ENCODE measurements around the gene WASF1. TPM values are rescaled to one million over a fixed set of nuclear protein-coding genes. Genes with fewer than 3 reads are reported as not detected.
"Not testable (repeated sequence)": the region's sequence is repeated elsewhere in the genome, so short reads cannot be mapped to it uniquely, and the experiment has no call there.

Gene WASF1
- total RNA-seq, 1 donor from 2014 or later = 1.2 TPM

GRCh38 chr6:110137924-110138887 lies 41.3 kb downstream of the WASF1 start:
- Mint-ChIP-seq H3K27me3 (no peaks in the 10 kb centered on the region), H3K4me1 (no peaks in the 10 kb centered on the region), H3K9me3 (no peaks in the 10 kb centered on the region), H3K36me3 (ENCODE audit: low read depth) (no peaks in the 10 kb centered on the region), H3K4me3 (no peak overlapping the region), H3K27ac (no peak overlapping the region)
- no peak for DNase-seq
- intact Hi-C loops (cut with micrococcal nuclease) = no loop called here

- Mint-ChIP-seq H3K4me1 (no peaks in the 10 kb centered on the region), H3K27me3 (peaks cover 6% of the 10 kb centered on the region), H3K27ac (no peak overlapping the region), H3K9me3 (peaks cover 3% of the 10 kb centered on the region), H3K36me3 (ENCODE audit: low read depth) (no peaks in the 10 kb centered on the region), H3K4me3 (no peak overlapping the region)
- DNase-seq = no peak
- intact Hi-C loops (cut with micrococcal nuclease) = no loop called here
Observed at GRCh38 chr6:110130362-110130761, 49.1 kb downstream of the WASF1 start.

- Mint-ChIP-seq H3K9me3 (peaks cover 3% of the 10 kb centered on the region), H3K27me3 (peaks cover 8% of the 10 kb centered on the region), H3K4me3 (no peak overlapping the region), H3K36me3 (ENCODE audit: low read depth) (no peaks in the 10 kb centered on the region), H3K4me1 (no peaks in the 10 kb centered on the region), H3K27ac (no peak overlapping the region)
- DNase-seq = no peak
- intact Hi-C loops (cut with micrococcal nuclease) = no loop called here
Observed at GRCh38 chr6:110128418-110128817, 51.1 kb downstream of the WASF1 start.

DNA sequence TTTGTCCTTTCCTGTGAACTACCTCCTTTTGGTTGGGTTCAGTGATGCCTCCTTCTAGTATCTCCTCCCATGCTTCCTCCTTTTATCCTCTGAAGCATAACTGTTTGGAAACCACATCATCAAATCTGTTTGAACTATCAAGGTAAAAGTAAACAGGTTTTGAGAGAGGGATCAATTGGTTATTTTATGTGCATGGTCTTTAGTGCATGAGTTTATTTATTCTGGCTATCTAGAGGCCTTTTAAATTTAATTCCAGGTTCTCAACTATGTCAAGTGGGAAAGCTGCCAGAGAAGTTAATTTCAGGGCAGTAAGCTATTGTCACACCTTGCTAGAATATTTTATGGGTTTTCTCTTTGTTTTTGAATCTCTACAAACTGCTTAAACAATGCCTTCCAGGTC lies 54.1 kb downstream of the WASF1 start:
- H3K36me3 Mint-ChIP-seq (ENCODE audit: low read depth) = no peaks in the 10 kb centered on the region
- H3K4me1 Mint-ChIP-seq = no peaks in the 10 kb centered on the region
- no peak for DNase-seq
- no peak overlapping the region for H3K4me3 Mint-ChIP-seq
- no peaks in the 10 kb centered on the region for H3K9me3 Mint-ChIP-seq
- peaks cover 3% of the 10 kb centered on the region for H3K27me3 Mint-ChIP-seq
- intact Hi-C loops (cut with micrococcal nuclease) = no loop called here
- H3K27ac Mint-ChIP-seq = no peak overlapping the region

- H3K4me1 Mint-ChIP-seq; H3K27ac Mint-ChIP-seq; DNase-seq; H3K9me3 Mint-ChIP-seq; H3K27me3 Mint-ChIP-seq; H3K36me3 Mint-ChIP-seq (ENCODE audit: low read depth); H3K4me3 Mint-ChIP-seq; intact Hi-C loops (cut with micrococcal nuclease): not testable (repeated sequence)
Observed at GRCh38 chr6:110121655-110122054, 57.8 kb downstream of the WASF1 start.

DNA sequence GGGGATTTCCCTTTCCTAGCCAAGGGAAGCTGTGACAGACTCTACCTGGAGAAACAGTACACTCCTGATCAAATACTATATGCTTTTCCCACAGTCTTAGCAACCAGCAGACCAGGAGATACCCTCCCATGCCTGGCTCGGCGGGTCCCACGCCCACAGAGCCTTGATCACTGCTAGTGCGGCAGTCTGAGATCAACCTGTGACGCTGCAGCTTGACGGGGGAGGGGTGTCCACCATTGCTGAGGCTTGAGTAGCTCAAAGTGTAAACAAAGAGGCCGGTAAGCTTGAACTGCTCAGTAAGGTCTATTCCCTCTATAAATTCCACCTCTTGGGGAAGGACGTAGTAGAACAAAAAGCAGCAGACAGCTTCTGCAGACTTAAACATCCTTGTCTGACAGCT lies 63.2 kb downstream of the WASF1 start:
- Mint-ChIP-seq H3K27me3 (peaks cover 6% of the 10 kb centered on the region), H3K9me3 (no peaks in the 10 kb centered on the region), H3K4me3 (no peak overlapping the region), H3K4me1 (no peaks in the 10 kb centered on the region), H3K36me3 (ENCODE audit: low read depth) (no peaks in the 10 kb centered on the region), H3K27ac (no peak overlapping the region)
- no peak for DNase-seq
- intact Hi-C loops (cut with micrococcal nuclease) = no loop called here

GRCh38 chr6:110114004-110114403 lies 65.5 kb downstream of the WASF1 start:
- intact Hi-C loops (cut with micrococcal nuclease) = no loop called here
- no peaks in the 10 kb centered on the region for H3K36me3 Mint-ChIP-seq (ENCODE audit: low read depth)
- H3K27ac Mint-ChIP-seq = no peak overlapping the region
- no peaks in the 10 kb centered on the region for H3K4me1 Mint-ChIP-seq
- no peak overlapping the region for H3K4me3 Mint-ChIP-seq
- H3K27me3 Mint-ChIP-seq = peaks cover 4% of the 10 kb centered on the region
- DNase-seq = no peak
- H3K9me3 Mint-ChIP-seq = no peaks in the 10 kb centered on the region

DNA sequence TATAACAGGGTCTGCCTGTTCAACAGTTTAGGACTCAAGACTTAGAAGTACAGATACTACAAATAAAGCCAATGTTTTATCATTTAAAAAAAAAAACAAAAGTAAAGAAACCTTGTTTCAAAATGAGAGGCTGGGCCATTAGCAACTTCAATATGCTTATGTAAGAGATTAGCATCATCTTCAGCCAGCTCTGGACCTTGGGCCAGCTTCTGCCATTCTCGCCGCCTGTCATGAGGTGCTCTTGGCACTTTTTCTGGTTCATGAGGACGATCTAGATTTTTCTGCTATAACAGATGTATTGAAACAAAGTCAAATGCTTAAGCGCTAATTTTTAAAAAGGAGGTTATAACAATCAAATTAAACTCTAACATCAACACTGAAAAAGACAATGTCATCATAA lies 74.2 kb downstream of the WASF1 start:
- no peaks in the 10 kb centered on the region for H3K4me1 Mint-ChIP-seq
- H3K9me3 Mint-ChIP-seq = no peaks in the 10 kb centered on the region
- H3K27me3 Mint-ChIP-seq = peaks cover 2% of the 10 kb centered on the region
- H3K27ac Mint-ChIP-seq = no peak overlapping the region
- no peaks in the 10 kb centered on the region for H3K36me3 Mint-ChIP-seq (ENCODE audit: low read depth)
- no peak overlapping the region for H3K4me3 Mint-ChIP-seq
- DNase-seq = no peak
- intact Hi-C loops (cut with micrococcal nuclease) = no loop called here

DNA sequence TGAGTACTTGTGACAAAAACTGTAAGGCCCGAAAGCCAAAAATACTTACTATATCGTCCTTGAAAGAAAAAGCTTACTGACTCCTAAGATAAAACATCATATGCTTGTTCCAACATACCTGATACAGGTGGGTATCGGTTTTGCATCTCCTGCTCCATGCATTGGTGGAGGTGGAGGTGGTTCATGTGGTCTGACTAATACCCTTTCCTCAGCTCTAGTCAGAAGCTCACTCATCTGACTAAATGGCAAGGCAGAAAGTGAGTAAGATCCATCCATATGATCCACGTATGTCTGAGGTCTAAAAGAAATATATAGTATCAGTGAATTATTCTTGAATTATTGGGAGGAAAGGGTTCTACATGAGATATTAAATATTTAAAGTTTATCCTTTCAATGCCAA lies 76.2 kb downstream of the WASF1 start:
- intact Hi-C loops (cut with micrococcal nuclease) = no loop called here
- Mint-ChIP-seq H3K4me1 (no peaks in the 10 kb centered on the region), H3K27ac (no peak overlapping the region), H3K4me3 (no peak overlapping the region), H3K36me3 (ENCODE audit: low read depth) (no peaks in the 10 kb centered on the region), H3K9me3 (no peaks in the 10 kb centered on the region), H3K27me3 (peaks cover 3% of the 10 kb centered on the region)
- DNase-seq = no peak

DNA sequence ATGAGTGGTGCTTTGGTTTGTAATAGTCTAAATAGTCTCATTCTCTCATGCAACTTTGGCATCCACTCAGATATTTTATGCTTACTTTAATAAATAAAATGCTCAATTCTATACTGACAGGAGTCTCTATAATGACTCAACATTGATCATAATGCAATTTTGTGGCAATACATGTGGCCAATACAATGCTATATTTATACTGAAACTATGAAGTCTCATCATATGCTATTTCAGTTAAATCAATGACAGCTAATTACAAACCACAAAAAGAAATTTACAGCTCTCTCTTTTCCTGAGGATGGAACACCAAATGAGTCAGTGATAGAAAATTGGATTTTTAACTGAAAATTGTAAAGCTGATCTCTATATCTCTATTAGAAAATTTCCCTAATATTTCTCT lies 77.1 kb downstream of the WASF1 start:
- DNase-seq = no peak
- Mint-ChIP-seq H3K9me3 (no peaks in the 10 kb centered on the region), H3K27me3 (peaks cover 3% of the 10 kb centered on the region), H3K4me3 (no peak overlapping the region), H3K36me3 (ENCODE audit: low read depth) (no peaks in the 10 kb centered on the region), H3K4me1 (no peaks in the 10 kb centered on the region), H3K27ac (no peak overlapping the region)
- intact Hi-C loops (cut with micrococcal nuclease) = no loop called here

DNA sequence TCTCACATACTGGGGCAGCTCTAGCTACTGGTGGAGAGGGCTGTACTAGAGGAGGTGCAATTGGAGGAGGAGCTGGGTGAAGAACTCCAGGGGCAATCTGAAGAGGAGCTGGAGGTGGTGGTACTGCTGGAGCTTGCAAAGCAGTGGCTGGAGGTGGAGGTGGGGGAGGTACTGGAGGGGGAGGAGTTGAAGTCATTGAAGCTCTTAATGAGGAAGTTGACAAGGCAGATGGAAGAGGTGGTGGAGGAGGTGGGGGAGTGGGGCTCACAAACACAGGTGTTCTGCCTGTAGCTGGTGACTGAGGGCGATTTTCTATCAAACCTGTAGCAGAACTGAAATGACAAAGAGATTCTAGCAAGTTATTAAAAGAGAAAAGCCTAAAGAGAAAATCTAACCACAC lies 77.6 kb downstream of the WASF1 start:
- intact Hi-C loops (cut with micrococcal nuclease) = no loop called here
- Mint-ChIP-seq H3K27ac (no peak overlapping the region), H3K27me3 (peaks cover 5% of the 10 kb centered on the region)

DNA sequence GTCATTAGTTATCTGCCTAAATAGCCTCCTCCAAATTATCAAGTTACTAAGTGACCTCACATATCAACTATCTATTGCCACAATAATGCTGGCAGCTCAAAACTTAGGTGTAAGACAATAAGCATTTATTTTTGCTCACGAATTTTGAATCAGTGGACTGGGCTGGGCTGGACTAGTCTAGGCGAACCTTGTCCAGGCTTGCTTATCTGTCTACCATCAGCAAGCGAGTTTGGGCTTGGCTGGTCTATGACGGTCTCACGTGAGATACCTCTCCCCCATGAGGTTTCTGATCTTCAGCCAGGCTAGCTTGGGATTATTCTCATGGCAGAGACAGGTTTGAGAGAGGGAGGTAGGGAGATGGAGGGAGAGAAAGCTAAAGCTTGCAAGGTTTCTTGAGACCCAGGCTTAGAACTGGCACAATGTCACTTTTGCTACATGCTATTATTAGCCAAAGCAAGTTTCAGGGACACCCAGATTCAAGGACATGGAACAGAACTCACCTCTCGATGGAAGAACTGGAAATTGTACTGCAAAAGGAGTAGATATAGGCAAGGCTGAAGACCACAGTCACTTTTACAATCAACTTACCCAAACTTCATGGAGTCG lies 80.9 kb downstream of the WASF1 start:
- no peak for DNase-seq
- no peaks in the 10 kb centered on the region for H3K4me1 Mint-ChIP-seq
- H3K4me3 Mint-ChIP-seq = no peak overlapping the region
- H3K36me3 Mint-ChIP-seq (ENCODE audit: low read depth) = no peaks in the 10 kb centered on the region
- peaks cover 8% of the 10 kb centered on the region for H3K27me3 Mint-ChIP-seq
- intact Hi-C loops (cut with micrococcal nuclease) = no loop called here
- no peak overlapping the region for H3K27ac Mint-ChIP-seq
- H3K9me3 Mint-ChIP-seq = no peaks in the 10 kb centered on the region

More for the DNA sequence above, 77.6 kb downstream of the WASF1 start:
- no peaks in the 10 kb centered on the region for H3K36me3 Mint-ChIP-seq (ENCODE audit: low read depth)
- no peak for DNase-seq
- no peak overlapping the region for H3K4me3 Mint-ChIP-seq
- no peaks in the 10 kb centered on the region for H3K4me1 Mint-ChIP-seq
- no peaks in the 10 kb centered on the region for H3K9me3 Mint-ChIP-seq

DNA sequence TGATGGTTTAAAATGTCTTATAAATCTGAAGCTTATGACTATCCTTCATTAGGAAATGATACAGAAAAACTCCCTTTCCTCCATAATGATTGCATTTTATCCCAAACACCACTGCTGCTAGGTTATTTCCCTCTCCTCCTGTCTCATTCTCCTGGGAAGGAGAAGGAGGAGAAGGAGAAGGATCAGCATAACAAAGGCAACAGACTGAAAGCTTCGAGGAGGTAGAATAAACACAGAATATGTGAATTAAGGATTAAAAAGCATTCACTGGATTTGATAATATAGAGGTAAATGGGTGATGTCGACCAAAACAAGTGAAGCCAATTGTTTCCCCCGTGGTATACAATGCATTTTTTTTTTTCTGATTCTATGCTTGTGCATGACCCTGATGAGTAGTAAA lies 82.0 kb downstream of the WASF1 start:
- no peak overlapping the region for H3K4me3 Mint-ChIP-seq
- H3K27ac Mint-ChIP-seq = no peak overlapping the region
- no peaks in the 10 kb centered on the region for H3K4me1 Mint-ChIP-seq
- H3K27me3 Mint-ChIP-seq = peaks cover 8% of the 10 kb centered on the region
- intact Hi-C loops (cut with micrococcal nuclease) = no loop called here
- no peak for DNase-seq
- no peaks in the 10 kb centered on the region for H3K9me3 Mint-ChIP-seq
- H3K36me3 Mint-ChIP-seq (ENCODE audit: low read depth) = no peaks in the 10 kb centered on the region

- intact Hi-C loops (cut with micrococcal nuclease) = no loop called here
- H3K27me3 Mint-ChIP-seq = peaks cover 8% of the 10 kb centered on the region
- H3K4me1 Mint-ChIP-seq = no peaks in the 10 kb centered on the region
- H3K36me3 Mint-ChIP-seq (ENCODE audit: low read depth) = no peaks in the 10 kb centered on the region
- no peak overlapping the region for H3K27ac Mint-ChIP-seq
- no peak overlapping the region for H3K4me3 Mint-ChIP-seq
- no peak for DNase-seq
- H3K9me3 Mint-ChIP-seq = no peaks in the 10 kb centered on the region
Observed at GRCh38 chr6:110095935-110096334, 83.5 kb downstream of the WASF1 start.
